GM12801 (cell line): Measurements from ENCODE around the gene RTKN.

Source experiments
- CTCF ChIP-seq: IDR thresholded peaks from one replicate; pipeline ENCODE4 v1.5.1; 2011; ENCODE audit warnings: control low read depth; ENCODE audit not compliant: insufficient read length; ENCODE audit errors: extremely low read depth

The RTKN gene

GRCh38 chr2:74441170-74441689 lies 507 bp downstream of the RTKN start:
- no peak for TF ChIP-seq CTCF

- TF ChIP-seq CTCF: no peak
Measured at GRCh38 chr2:74440378-74441169, 1.2 kb downstream of the RTKN start.

GRCh38 chr2:74439803-74440377 lies 1.8 kb downstream of the RTKN start:
- TF ChIP-seq CTCF: no peak

- TF ChIP-seq CTCF: no peak
Measured at GRCh38 chr2:74439373-74439772, 2.4 kb downstream of the RTKN start.

GRCh38 chr2:74438248-74438647 lies 3.5 kb downstream of the RTKN start:
- no peak for TF ChIP-seq CTCF

GRCh38 chr2:74436848-74437695 lies 4.7 kb downstream of the RTKN start:
- no peak for TF ChIP-seq CTCF

- TF ChIP-seq CTCF: no peak
Measured at GRCh38 chr2:74436111-74436805, 5.5 kb downstream of the RTKN start.
